Liver (tissue), 9 donors: ENCODE measurements around the gene NUP50. TPM values are rescaled to one million over a fixed set of nuclear protein-coding genes. Genes with fewer than 3 reads are reported as not detected.

Source experiments
- DNase-seq: peaks from one replicate; pipeline ENCODE4 v3.0.0-alpha.2; 2017; ENCODE audit warnings: low spot score
- H3K27ac ChIP-seq, 2 donors: one replicate each; pipeline ENCODE4 v1.7.0; 2013; ENCODE audit warnings: inconsistent platforms in 2 of 2, low read length in 2 of 2, control low read depth in 1 of 2, low read depth in 1 of 2, mild to moderate bottlenecking in 1 of 2
- H3K27me3 ChIP-seq, 4 donors: one replicate each; pipeline versions ENCODE4 v1.6.1 to v1.7.0; 2013; ENCODE audit warnings: low read length in 3 of 4, inconsistent platforms in 1 of 4, mild to moderate bottlenecking in 1 of 4, moderate library complexity in 1 of 4; ENCODE audit not compliant: control insufficient read depth in 4 of 4, insufficient read depth in 4 of 4
- H3K36me3 ChIP-seq, 4 donors: one replicate each; pipeline versions ENCODE4 v1.6.1 to v1.7.0; 2013; ENCODE audit warnings: low read length in 3 of 4, mild to moderate bottlenecking in 3 of 4, low read depth in 1 of 4, moderate library complexity in 1 of 4; ENCODE audit not compliant: control insufficient read depth in 4 of 4, insufficient read depth in 3 of 4
- H3K4me1 ChIP-seq, 4 donors: one replicate each; pipeline versions ENCODE4 v1.6.1 to v1.7.0; 2013; ENCODE audit warnings: low read length in 3 of 4, mild to moderate bottlenecking in 3 of 4, moderate library complexity in 1 of 4; ENCODE audit not compliant: control insufficient read depth in 4 of 4, insufficient read depth in 4 of 4
- H3K4me3 ChIP-seq, 3 donors: one replicate each; pipeline versions ENCODE4 v1.6.1 to v1.7.0; 2013; ENCODE audit warnings: low read length in 3 of 3, control low read depth in 1 of 3, low read depth in 1 of 3, mild to moderate bottlenecking in 1 of 3
- H3K9ac ChIP-seq, 2 donors: one replicate each; pipeline ENCODE4 v1.7.0; 2013; ENCODE audit warnings: low read length in 2 of 2, mild to moderate bottlenecking in 2 of 2, moderate library complexity in 2 of 2, control low read depth in 1 of 2, low read depth in 1 of 2
- H3K9me3 ChIP-seq, 4 donors: one replicate each; pipeline versions ENCODE4 v1.6.1 to v1.7.0; 2013; ENCODE audit warnings: low read length in 3 of 4; ENCODE audit not compliant: control insufficient read depth in 4 of 4
- CTCF ChIP-seq: fragments of 150-350 bp; IDR thresholded peaks from 2 replicates; pipeline ENCODE4 v1.5.1; 2017; ENCODE audit warnings: improper control_type of control experiment, low read depth, low read length; ENCODE audit not compliant: missing input control
- EGR1 ChIP-seq, 2 donors: IDR thresholded peaks; 2 replicates each; pipeline ENCODE4 v1.6.1; 2016 to 2018; ENCODE audit warnings: antibody characterized with exemption in 2 of 2, low read depth in 2 of 2
- FOXA1 ChIP-seq: IDR thresholded peaks from 2 replicates; pipeline ENCODE4 v1.6.1; 2016; ENCODE audit warnings: antibody characterized with exemption
- FOXA2 ChIP-seq: IDR thresholded peaks from 2 replicates; pipeline ENCODE4 v1.6.1; 2016; ENCODE audit warnings: antibody characterized with exemption
- GABPA ChIP-seq, 2 donors: IDR thresholded peaks in 1 of 2; conservative IDR thresholded peaks in 1 of 2; 2 replicates each; pipeline ENCODE4 v1.6.1; 2016; ENCODE audit warnings: antibody characterized with exemption in 2 of 2, mild to moderate bottlenecking in 1 of 2, moderate library complexity in 1 of 2
- HNF4A ChIP-seq, 2 donors: conservative IDR thresholded peaks; 2 replicates each; pipeline ENCODE4 v1.6.1; 2016; ENCODE audit warnings: antibody characterized with exemption in 2 of 2, mild to moderate bottlenecking in 2 of 2
- HNF4G ChIP-seq: IDR thresholded peaks from 2 replicates; pipeline ENCODE4 v1.6.1; 2016; ENCODE audit warnings: antibody characterized with exemption
- JUND ChIP-seq, 2 donors: IDR thresholded peaks; 2 replicates each; pipeline ENCODE4 v1.6.1; 2016; ENCODE audit warnings: antibody characterized with exemption in 2 of 2
- NR2F2 ChIP-seq: IDR thresholded peaks from 2 replicates; pipeline ENCODE4 v1.6.1; 2016; ENCODE audit warnings: antibody characterized with exemption
- RAD21 ChIP-seq, 2 donors: IDR thresholded peaks; 2 replicates each; pipeline ENCODE4 v1.6.1; 2016; ENCODE audit warnings: antibody characterized with exemption in 2 of 2, mild to moderate bottlenecking in 2 of 2
- REST ChIP-seq: IDR thresholded peaks from 2 replicates; pipeline ENCODE4 v1.6.1; 2016; ENCODE audit warnings: antibody characterized with exemption, mild to moderate bottlenecking
- RXRA ChIP-seq, 2 donors: IDR thresholded peaks; 2 replicates each; pipeline ENCODE4 v1.6.1; 2017 to 2018; ENCODE audit warnings: antibody characterized with exemption in 2 of 2, mild to moderate bottlenecking in 1 of 2
- SP1 ChIP-seq: IDR thresholded peaks from 2 replicates; pipeline ENCODE4 v1.6.1; 2018; ENCODE audit warnings: antibody characterized with exemption, mild to moderate bottlenecking
- TAF1 ChIP-seq: conservative IDR thresholded peaks from 2 replicates; pipeline ENCODE4 v1.6.1; 2016; ENCODE audit warnings: antibody characterized with exemption, mild to moderate bottlenecking
- YY1 ChIP-seq: IDR thresholded peaks from 2 replicates; pipeline ENCODE4 v1.6.1; 2016; ENCODE audit warnings: antibody characterized with exemption, mild to moderate bottlenecking
- WGBS: extraction: QIAGEN DNeasy Blood & Tissue Kit; methylation state at CpG from one replicate; pipeline ENCODE4 v1.1.7; 2013; 5-methylcytosine and 5-hydroxymethylcytosine counted together
- polyA plus RNA-seq, 2 donors: library from polyadenylated mRNA; stranded (reverse) in 1 of 2; unstranded in 1 of 2; fragments of 200-250 nt in 1 of 2; fragments of >200 nt in 1 of 2; fragmentation: Nextera tagmentation in 1 of 2; extraction: Ambion mirVana in 1 of 2; gene quantifications; one replicate each; pipeline versions ENCODE4 v1.2.1 to v1.2.3, GENCODE V29; 2013 to 2015
- total RNA-seq, 2 donors: library from RNA; depleted of rRNA; stranded (reverse); fragments of >200 nt; gene quantifications; one replicate each; pipeline ENCODE4 v1.2.3, GENCODE V29; 2014
- TF ChIP-seq, protein P1 (sequence below): IDR thresholded peaks from 2 replicates; pipeline ENCODE4 v1.6.1; 2016; ENCODE audit warnings: antibody characterized with exemption
- TF ChIP-seq, protein P2 (sequence below): IDR thresholded peaks from 2 replicates; pipeline ENCODE4 v1.6.1; 2016; ENCODE audit warnings: antibody characterized with exemption
- TF ChIP-seq, protein P3 (sequence below): IDR thresholded peaks from 2 replicates; pipeline ENCODE4 v1.6.1; 2016; ENCODE audit warnings: antibody characterized with exemption
- donor health status: healthy.
- donor health status: healthy.
- donor health status: healthy.
- donor health status: healthy.
- donor health status: healthy.

NUP50 gene
- total and polyA plus RNA-seq, 4 donors, result 8.7 to 48.2 (median 24.8) TPM

GRCh38 chr22:45201678-45202332, 38.1 kb downstream of the NUP50 start:
- Histone ChIP-seq H3K27me3 (no peaks in the 10 kb centered on the region), H3K36me3 (peaks cover 20 to 64% (median 24%) of the 10 kb centered on the region in 4 donors)
- TF ChIP-seq, protein P1, sequence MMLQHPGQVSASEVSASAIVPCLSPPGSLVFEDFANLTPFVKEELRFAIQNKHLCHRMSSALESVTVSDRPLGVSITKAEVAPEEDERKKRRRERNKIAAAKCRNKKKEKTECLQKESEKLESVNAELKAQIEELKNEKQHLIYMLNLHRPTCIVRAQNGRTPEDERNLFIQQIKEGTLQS, result no peak
- TF ChIP-seq HNF4A (conservative IDR thresholded peaks at IDR 0.05), result no peak
- no peak for TF ChIP-seq CTCF
- no peak for TF ChIP-seq FOXA2
- no peak for TF ChIP-seq GABPA (IDR thresholded peaks at IDR 0.05 in 1 of 2, conservative IDR thresholded peaks at IDR 0.05 in 1 of 2)
- no peak for TF ChIP-seq SP1
- TF ChIP-seq RAD21 (IDR thresholded peaks at IDR 0.05), result no peak
- TF ChIP-seq REST, result no peak
- TF ChIP-seq YY1, result no peak
- TF ChIP-seq RXRA (IDR thresholded peaks at IDR 0.05), result no peak
- no peak for TF ChIP-seq FOXA1
- no peak for TF ChIP-seq JUND (IDR thresholded peaks at IDR 0.05)
- TF ChIP-seq HNF4G, result no peak
- TF ChIP-seq, protein P2, sequence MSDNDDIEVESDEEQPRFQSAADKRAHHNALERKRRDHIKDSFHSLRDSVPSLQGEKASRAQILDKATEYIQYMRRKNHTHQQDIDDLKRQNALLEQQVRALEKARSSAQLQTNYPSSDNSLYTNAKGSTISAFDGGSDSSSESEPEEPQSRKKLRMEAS, result no peak

GRCh38 chr22:45202333-45203149, 38.8 kb downstream of the NUP50 start:
- Histone ChIP-seq H3K4me1 (no peaks in the 10 kb centered on the region), H3K9ac (no peak overlapping the region), H3K4me3 (no peak overlapping the region), H3K27ac (no peak overlapping the region), H3K27me3 (no peaks in the 10 kb centered on the region), H3K36me3 (peaks cover 16 to 58% (median 22%) of the 10 kb centered on the region in 4 donors), H3K9me3 (no peaks in the 10 kb centered on the region)
- 95% methylated on average over 36 of the region's 36 CpGs for WGBS
- DNase-seq, result no peak
- TF ChIP-seq RXRA (IDR thresholded peaks at IDR 0.05), result no peak
- no peak for TF ChIP-seq SP1
- no peak for TF ChIP-seq JUND (IDR thresholded peaks at IDR 0.05)
- no peak for TF ChIP-seq EGR1 (IDR thresholded peaks at IDR 0.05; ENCODE audit: low read depth in 2 of 2)
- TF ChIP-seq GABPA (IDR thresholded peaks at IDR 0.05 in 1 of 2, conservative IDR thresholded peaks at IDR 0.05 in 1 of 2), result no peak
- no peak for TF ChIP-seq TAF1
- TF ChIP-seq, protein P2, result no peak
- no peak for TF ChIP-seq CTCF
- TF ChIP-seq HNF4G, result no peak
- TF ChIP-seq, protein P1, result no peak
- no peak for TF ChIP-seq FOXA1
- no peak for TF ChIP-seq NR2F2
- TF ChIP-seq, protein P3, sequence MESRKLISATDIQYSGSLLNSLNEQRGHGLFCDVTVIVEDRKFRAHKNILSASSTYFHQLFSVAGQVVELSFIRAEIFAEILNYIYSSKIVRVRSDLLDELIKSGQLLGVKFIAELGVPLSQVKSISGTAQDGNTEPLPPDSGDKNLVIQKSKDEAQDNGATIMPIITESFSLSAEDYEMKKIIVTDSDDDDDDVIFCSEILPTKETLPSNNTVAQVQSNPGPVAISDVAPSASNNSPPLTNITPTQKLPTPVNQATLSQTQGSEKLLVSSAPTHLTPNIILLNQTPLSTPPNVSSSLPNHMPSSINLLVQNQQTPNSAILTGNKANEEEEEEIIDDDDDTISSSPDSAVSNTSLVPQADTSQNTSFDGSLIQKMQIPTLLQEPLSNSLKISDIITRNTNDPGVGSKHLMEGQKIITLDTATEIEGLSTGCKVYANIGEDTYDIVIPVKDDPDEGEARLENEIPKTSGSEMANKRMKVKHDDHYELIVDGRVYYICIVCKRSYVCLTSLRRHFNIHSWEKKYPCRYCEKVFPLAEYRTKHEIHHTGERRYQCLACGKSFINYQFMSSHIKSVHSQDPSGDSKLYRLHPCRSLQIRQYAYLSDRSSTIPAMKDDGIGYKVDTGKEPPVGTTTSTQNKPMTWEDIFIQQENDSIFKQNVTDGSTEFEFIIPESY, result no peak
- no peak for TF ChIP-seq HNF4A (conservative IDR thresholded peaks at IDR 0.05)
- TF ChIP-seq FOXA2, result no peak

More at GRCh38 chr22:45201678-45202332, 38.1 kb downstream of the NUP50 start:
- Histone ChIP-seq H3K4me1 (no peaks in the 10 kb centered on the region), H3K9me3 (no peaks in the 10 kb centered on the region), H3K4me3 (no peak overlapping the region), H3K9ac (no peak overlapping the region), H3K27ac (no peak overlapping the region)
- DNase-seq, result no peak
- 83% methylated on average over 9 of the region's 9 CpGs for WGBS
